Activated CD4-positive, alpha-beta T cell treated with anti-CD3 and anti-CD28 coated beads, Interleukin-10, Interleukin-2, amounts not matched to agents 100 ng/mL and 50 ng/mL, durations not matched to agents 16 hours and 8 hours (primary cell): Measurements from ENCODE around the gene SOX6.

Experiments used
- DNase-seq: peaks from one replicate; pipeline ENCODE4 v3.0.0-alpha.2; 2020

Gene SOX6

GRCh38 chr11:16136792-16137390 is 219.5 kb downstream of the SOX6 start:
- no peak for DNase-seq

DNA sequence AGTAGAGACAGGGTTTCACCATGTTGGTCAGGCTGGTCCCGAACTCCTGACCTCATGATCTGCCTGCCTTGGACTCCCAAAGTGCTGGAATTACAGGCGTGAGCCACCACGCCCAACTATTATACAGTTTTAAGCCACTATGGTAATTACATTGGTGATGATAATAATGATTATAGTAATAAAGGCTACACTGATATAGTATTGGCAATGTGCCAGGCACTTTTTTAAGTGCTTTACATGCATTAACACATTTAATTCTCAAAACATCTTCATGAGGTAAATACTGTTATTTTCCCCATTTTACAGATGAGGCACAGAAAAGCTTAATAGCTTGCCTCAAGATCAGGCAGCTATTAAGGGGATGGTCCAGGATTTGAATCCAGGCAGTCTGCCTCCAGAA is 222.5 kb downstream of the SOX6 start:
- no peak for DNase-seq

DNA sequence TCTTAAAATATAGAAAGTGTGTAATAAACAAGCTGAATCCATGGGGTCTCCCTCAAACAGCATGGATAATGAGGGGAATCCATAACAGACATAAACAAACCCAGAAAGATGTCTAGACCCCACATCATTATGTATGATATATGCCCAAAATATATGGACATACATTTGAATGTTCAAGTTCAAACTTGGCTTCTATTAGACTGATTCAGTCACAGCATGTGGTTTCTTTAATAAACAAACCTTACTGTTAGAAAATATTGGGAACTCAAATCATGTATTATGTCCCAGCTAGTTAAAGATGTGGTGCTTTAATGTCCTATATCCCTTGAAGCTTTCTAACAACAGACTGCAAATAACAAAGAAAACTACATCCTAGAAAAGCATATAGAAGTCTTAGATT is 228.6 kb downstream of the SOX6 start:
- no peak for DNase-seq

- DNase-seq = no peak
These were observed 230.0 kb downstream of the SOX6 start for GRCh38 chr11:16126362-16126761.

DNA sequence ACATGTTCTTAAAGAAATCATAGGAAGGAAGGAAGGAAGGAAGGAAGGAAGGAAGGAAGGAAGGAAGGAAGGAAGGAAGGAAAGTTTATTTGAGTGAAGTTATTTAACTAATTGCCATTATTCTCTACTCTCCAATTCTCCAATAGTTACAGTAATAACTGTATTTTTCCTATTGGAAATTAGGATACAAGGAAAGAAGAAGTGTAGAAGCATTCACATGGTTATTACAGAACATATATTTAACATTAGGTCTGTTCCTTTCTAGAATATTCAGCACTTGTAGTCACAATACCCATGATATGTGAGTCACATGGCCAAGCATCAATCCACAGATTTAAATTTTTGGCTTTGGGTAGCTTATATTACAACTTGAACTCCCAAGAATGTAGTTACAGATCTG is 230.6 kb downstream of the SOX6 start:
- DNase-seq = no peak

GRCh38 chr11:16124390-16124789 is 232.0 kb downstream of the SOX6 start:
- DNase-seq = no peak

- DNase-seq = no peak
These were observed 234.5 kb downstream of the SOX6 start for GRCh38 chr11:16121853-16122252.

DNA sequence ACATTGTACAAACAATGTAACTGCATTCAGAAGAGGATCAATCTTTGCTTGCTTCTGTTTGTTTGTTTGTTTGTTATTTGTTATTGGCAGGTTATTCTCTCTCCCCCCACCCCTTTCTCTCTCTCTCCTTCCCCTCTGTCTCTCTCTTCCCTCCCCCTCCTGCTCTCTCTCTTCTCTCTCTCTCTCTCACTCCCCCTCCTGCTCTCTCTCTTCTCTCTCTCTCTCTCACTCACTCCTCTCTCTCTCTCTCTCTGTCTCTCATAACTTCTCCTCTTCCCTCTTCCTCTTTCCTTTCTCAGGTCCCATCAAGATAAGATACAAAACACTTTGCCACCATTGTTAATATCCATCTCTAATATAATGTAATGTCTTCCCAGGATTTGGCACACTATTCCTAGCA is 236.3 kb downstream of the SOX6 start:
- DNase-seq = no peak

GRCh38 chr11:16117989-16118756 is 238.2 kb downstream of the SOX6 start:
- no peak for DNase-seq

- no peak for DNase-seq
These were observed 241.1 kb downstream of the SOX6 start for GRCh38 chr11:16114978-16115871.

DNA sequence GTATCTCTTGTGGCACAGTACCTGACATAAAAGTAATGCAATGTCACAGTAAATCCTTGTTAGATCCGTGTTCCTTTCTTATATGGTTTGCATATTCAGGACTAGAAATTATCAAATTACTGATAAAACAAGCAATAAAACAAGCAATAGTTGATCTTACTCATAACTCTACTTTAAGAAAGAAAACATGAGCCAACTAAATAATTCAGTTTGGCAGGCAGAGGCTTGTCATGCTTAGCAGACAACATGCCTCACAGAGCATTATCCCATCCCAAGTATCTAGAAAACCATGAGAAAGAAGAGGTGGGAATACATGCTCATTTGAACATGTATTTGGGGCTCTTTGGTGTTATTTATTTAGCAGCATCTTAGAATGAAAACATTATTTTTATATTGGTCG is 241.9 kb downstream of the SOX6 start:
- no peak for DNase-seq

GRCh38 chr11:16111690-16112089 is 244.7 kb downstream of the SOX6 start:
- DNase-seq = no peak

DNA sequence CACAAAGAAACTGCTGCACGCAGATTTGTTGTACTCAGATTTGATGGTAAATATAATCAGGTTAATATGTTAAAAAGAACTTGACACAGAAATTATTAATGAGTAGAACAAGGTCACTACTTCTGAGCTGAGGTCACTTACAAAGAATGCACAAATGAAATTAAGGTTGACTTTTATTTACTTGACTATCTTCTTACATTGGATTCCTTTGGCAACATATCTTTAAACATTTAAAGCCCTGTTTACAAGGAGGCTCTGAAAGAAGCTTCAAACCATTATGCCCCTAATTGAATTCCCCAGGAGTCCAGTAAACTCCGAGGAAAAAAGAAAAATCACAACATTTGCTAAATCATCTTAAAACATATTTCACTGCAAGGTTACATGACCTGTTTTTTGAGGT is 245.5 kb downstream of the SOX6 start:
- no peak for DNase-seq

DNA sequence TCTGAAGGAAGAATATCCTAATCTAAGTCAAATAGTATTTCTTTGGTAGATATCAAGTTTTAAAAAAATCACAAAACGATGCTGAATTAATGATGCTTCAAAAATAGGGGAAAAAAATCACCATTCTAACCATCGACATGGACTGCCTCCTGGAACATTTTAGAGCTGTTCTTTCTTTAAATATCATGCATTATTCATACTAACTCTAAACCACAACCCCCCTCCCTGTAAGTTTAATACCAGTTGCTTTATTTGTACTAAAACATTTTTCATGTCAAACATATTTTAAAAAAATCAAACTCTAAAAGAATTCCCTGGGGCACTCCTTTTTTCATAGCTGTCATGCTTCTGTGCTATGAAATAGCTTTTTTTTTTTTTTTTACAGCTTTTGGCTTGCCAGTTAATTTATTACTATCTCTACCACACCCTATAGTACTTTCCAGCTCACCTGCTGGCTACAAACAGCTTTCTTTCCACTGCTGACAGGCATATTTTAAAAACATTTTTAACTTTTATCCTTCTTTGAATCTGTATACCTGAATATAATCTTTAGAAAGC is 256.9 kb downstream of the SOX6 start:
- no peak for DNase-seq

DNA sequence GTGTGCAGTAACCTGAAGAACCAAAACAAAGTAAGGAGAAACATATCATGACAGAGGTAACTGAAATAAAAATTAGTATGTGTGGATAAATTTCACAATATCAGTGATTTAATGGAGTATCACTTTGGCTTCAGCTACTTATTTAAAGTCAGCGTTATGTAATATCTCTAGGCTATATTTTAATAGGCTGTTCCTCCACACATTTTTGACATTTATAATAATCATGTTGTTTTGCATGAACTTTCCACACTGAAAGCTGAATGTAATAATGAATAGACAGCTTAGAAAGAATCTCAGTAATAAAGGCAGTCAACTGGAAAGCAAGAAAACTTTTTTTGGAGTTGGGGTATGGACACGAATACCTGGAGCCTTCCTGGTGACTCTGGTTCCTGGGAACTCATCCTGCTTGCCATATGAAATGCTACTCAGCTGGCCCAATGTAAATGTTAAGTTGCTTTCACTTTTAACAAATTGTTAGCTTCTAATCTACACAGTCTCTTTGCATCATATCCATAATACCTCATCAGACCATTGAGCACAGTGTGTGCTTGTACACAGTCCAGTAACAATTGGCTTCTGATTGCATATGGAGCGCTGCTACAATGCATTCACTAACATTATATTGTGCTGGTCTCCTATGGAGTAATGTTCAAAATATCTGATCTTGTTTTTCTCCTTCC is 257.7 kb downstream of the SOX6 start:
- no peak for DNase-seq

DNA sequence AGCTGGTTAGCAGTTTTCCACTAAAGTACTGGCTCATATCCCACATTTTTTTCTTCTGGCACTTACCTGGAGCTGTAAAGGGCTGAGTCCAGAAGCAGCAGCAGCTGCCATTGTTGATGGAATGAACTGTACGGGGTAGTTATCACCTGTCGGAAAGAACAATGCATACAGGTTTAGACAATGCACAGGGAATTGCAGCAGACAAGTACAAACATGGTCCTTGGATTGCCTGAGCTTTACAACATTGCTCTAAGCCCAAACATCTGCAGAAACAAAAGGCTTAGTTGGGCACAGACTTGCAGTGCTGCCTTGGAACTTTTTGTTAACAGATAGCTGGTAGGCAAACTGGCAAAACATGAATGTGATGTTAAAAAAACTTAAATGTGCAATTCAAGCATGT is 258.8 kb downstream of the SOX6 start:
- no peak for DNase-seq

GRCh38 chr11:16096336-16096735 is 260.0 kb downstream of the SOX6 start:
- DNase-seq = no peak

- no peak for DNase-seq
These were observed 260.6 kb downstream of the SOX6 start for GRCh38 chr11:16095756-16096155.

DNA sequence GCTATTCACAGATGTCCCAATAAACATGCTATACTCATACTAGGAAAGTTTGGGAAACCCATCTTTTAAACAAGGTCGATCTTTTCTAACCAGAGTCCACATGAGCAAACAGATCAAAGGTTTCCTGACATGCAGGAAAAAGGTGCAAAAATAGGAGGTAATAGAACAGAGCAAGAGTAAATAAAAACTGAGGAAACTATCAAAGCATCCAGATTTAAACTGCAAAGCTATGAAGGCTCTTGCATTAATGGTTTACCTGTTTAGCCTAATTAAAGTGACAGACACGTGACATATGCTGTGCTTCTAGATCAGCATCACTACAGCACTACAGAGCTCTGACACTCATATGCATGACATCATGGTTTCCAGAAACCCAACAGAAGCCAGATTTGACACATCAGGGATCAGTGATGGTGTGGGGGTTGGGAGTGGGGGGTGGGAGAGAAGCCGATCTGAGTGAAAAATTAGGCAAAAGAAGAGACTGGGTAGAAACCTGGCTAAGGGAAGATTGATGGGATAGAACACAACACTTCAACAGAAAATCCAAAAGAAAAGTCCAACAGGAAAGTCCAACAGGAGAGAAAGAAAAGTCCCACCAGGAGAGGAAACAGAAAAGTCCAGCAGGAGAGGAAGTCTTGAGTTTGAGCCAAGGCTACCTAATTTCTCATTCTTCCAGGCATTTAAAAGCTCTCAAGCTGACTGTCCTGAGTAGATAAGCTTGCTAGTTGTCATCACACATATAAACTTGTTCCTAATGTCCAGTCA is 262.3 kb downstream of the SOX6 start:
- DNase-seq = no peak

GRCh38 chr11:16091862-16092261 is 264.5 kb downstream of the SOX6 start:
- DNase-seq = no peak

- DNase-seq = no peak
These were observed 266.9 kb downstream of the SOX6 start for GRCh38 chr11:16089481-16089880.

GRCh38 chr11:16088774-16089173 is 267.6 kb downstream of the SOX6 start:
- DNase-seq = no peak
